BE2C (cell line): Measurements from ENCODE around the gene CAMTA1.

Experiments
- DNase-seq: peaks from one replicate; pipeline ENCODE4 v3.0.0-alpha.2; 2020
- H3K27me3 ChIP-seq: fragments of 250-450 bp; sonication (Bioruptor Pico); 2 replicates; pipeline ENCODE4 v1.5.1; 2020; ENCODE audit warnings: mild to moderate bottlenecking
- H3K36me3 ChIP-seq: fragments of 250-450 bp; sonication (Bioruptor Pico); 2 replicates; pipeline ENCODE4 v1.5.1; 2020; ENCODE audit warnings: mild to moderate bottlenecking
- H3K4me1 ChIP-seq: fragments of 250-450 bp; sonication (Bioruptor Pico); 2 replicates; pipeline ENCODE4 v1.5.1; 2020
- H3K4me3 ChIP-seq: 2 replicates; pipeline ENCODE4 v1.5.1; 2011; ENCODE audit warnings: low read depth, low read length
- H3K9me3 ChIP-seq: fragments of 250-450 bp; sonication (Bioruptor Pico); 2 replicates; pipeline ENCODE4 v1.5.1; 2020
- TF ChIP-seq, protein P1 (sequence below): IDR thresholded peaks from 2 replicates; pipeline ENCODE4 v1.5.1; 2012; ENCODE audit warnings: mild to moderate bottlenecking, low read depth, low read length

CAMTA1 gene

DNA sequence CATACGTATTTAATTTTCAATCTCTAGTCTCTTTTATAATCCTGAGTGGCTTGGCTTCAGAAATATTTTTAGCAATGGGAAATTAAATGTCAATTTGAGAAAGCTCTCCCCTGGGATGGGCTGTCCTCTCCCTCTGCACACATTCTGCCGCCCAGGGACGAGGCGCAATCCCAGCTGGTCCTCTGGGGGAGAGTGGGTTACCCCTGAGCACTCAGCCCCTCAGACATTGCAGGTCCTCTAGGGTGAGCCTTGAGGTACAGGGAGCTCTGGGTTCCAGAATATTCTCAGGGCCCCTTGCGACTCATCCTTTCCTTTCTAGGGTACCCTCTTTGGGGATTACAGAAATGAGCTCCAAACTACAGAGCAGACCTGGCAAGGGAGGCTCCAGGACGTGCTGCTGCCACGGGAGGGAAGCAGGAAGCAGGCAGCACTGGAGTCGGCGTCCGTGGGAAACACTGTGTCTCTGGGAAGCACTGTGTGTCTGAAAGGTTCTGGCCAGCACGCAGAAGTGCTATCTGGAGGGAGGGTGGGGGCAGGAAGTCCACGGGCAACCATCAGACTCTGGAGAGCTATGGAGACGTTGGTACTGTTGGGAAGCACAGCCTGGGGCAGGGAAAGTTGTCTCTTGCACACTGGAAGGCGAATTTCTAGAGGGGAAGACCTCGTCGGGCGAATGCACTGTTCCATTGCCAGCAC, 642.5 kb downstream of the CAMTA1 start:
- TF ChIP-seq, protein P1, sequence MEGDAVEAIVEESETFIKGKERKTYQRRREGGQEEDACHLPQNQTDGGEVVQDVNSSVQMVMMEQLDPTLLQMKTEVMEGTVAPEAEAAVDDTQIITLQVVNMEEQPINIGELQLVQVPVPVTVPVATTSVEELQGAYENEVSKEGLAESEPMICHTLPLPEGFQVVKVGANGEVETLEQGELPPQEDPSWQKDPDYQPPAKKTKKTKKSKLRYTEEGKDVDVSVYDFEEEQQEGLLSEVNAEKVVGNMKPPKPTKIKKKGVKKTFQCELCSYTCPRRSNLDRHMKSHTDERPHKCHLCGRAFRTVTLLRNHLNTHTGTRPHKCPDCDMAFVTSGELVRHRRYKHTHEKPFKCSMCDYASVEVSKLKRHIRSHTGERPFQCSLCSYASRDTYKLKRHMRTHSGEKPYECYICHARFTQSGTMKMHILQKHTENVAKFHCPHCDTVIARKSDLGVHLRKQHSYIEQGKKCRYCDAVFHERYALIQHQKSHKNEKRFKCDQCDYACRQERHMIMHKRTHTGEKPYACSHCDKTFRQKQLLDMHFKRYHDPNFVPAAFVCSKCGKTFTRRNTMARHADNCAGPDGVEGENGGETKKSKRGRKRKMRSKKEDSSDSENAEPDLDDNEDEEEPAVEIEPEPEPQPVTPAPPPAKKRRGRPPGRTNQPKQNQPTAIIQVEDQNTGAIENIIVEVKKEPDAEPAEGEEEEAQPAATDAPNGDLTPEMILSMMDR, result no peak
- Histone ChIP-seq H3K36me3 (no peaks in the 10 kb centered on the region), H3K4me1 (no peaks in the 10 kb centered on the region), H3K27me3 (no peaks in the 10 kb centered on the region), H3K4me3 (no peak overlapping the region), H3K9me3 (no peaks in the 10 kb centered on the region)
- no peak for DNase-seq

DNA sequence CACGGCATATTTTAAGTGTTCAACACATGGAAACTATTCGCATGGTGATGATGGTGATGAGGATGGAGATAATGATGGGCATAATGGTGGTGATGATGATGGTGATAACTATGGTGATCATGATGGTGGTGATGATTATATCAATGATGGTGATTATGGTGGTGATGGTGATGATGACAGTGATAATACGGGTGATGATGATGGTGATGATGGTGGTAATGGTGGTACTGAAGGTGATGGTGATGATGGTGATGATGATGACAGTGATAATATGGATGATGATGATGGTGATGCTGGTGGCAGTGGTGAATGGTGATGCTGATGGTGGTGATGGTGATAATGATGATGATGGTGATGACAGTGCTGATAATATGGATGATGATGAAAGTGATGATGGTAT, 644.0 kb downstream of the CAMTA1 start:
- Histone ChIP-seq H3K27me3 (no peaks in the 10 kb centered on the region), H3K4me1 (peaks cover 9% of the 10 kb centered on the region), H3K4me3 (no peak overlapping the region), H3K36me3 (no peaks in the 10 kb centered on the region), H3K9me3 (no peaks in the 10 kb centered on the region)
- DNase-seq, result no peak
- TF ChIP-seq, protein P1, result no peak

DNA sequence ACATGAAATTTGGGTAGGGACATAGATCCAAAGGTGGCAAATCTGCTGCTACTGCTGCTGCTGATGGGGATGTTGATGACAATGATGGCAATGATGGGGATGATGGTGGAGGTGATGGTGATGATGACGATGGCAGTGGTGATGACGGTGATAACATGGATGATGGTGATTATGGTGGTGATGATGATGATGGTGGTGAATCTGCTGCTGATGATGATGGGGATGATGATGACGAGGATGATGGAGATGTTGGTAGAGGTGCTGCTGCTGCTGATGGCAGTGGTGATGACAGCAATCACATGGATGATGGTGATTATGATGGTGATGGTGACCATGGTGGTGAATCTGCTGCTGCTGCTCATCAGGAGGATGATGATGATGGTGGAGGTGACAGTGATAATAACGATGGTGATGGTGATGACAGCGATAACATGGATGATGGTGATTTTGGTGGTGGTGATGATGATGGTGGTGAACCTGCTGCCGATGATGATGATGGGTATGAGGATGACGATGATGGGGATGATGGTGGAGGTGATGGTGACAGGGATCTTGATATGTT, 644.9 kb downstream of the CAMTA1 start:
- Histone ChIP-seq H3K27me3 (no peaks in the 10 kb centered on the region), H3K4me1 (peaks cover 9% of the 10 kb centered on the region), H3K9me3 (no peaks in the 10 kb centered on the region), H3K36me3 (no peaks in the 10 kb centered on the region), H3K4me3 (no peak overlapping the region)
- TF ChIP-seq, protein P1, result no peak
- DNase-seq, result no peak

DNA sequence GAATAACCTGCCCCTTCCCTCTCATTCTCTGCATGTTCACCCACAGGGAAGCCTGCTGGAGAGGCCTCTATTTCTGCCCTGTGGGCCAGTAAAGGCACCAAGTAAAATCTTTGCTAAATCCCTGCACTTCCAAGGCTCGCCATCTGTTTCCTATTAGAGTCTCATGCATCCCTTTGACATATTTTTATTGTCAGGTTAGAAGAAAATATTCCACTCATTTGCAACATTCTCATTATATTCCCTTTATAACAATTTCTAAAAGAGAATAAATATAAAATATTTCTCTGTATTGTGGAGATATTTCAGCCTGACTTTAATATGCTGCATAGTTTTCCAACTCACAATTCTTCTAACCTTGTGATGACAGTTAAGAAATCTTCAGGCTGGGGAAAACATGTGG, 645.4 kb downstream of the CAMTA1 start:
- no peak overlapping the region for H3K4me3 ChIP-seq
- DNase-seq, result no peak
- no peaks in the 10 kb centered on the region for H3K36me3 ChIP-seq
- H3K27me3 ChIP-seq, result no peaks in the 10 kb centered on the region
- no peaks in the 10 kb centered on the region for H3K9me3 ChIP-seq
- TF ChIP-seq, protein P1, result no peak
- peaks cover 9% of the 10 kb centered on the region for H3K4me1 ChIP-seq

DNA sequence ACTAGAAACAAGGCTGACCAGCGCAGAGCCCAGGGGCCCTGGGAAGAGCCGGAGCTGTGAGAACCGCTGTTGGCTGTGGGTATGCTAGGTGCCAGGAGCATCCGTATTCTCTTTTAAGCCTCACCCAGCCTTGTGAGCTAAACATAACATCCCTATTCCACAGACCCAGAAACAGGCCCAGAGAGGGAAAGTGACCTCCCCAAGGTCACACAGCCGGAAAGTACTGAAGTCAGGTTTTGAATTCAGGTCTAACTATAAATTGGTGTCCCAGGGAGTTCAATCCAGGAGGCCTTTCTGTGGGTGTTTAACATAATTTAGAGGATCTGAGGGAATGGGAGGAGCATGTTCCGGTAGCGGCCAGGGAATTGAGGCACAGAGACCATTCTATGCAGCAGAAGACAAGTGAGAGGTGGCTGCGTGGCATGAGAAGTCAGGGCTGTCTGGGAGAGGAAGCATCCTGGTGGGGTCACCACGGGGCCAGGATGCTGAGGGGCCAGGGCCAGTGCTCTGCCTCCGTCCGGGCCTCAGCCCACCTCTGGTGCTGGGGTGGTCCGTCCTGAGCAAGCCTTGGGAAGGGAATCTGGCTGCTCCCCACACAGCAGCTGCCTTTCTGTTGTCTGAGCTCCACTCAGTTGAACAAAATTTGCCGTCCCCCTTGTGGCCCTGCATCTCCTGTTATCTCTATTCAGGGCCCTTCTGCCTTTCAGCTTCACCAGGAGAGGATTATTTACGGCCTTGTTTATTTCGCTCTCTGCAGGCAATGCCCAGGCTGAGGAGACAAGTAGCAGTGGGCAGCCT, 647.0 kb downstream of the CAMTA1 start:
- H3K4me1 ChIP-seq, result peaks cover 9% of the 10 kb centered on the region
- H3K27me3 ChIP-seq, result no peaks in the 10 kb centered on the region
- H3K4me3 ChIP-seq, result no peak overlapping the region
- H3K9me3 ChIP-seq, result no peaks in the 10 kb centered on the region
- TF ChIP-seq, protein P1, result no peak
- no peaks in the 10 kb centered on the region for H3K36me3 ChIP-seq
- DNase-seq, result no peak

DNA sequence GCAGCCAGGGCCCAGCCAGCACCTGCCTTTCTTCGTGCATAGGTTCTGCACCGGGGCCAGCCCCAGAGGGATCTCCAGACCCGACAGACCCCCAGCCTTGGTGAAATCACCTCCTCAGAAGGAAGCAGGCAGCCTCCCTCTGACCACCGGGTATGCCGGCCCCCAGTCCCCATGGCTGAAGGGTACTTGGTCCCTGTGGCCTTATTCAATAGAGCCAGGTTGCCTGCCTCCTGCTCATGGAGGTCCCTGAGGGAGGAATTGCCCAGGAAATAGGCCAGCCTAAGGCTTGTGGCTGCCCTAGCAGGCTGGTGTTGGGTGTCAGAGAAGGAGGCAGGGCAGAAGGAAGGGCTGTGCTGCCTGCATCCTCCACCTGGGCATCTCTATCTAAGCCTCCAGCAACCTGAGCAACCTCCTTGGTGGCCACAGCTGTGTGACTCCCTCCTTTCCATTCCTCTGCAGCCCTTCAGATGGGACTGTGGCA, 647.7 kb downstream of the CAMTA1 start:
- TF ChIP-seq, protein P1, result no peak

More for the DNA sequence above, 647.7 kb downstream of the CAMTA1 start:
- Histone ChIP-seq H3K4me1 (peaks cover 9% of the 10 kb centered on the region), H3K4me3 (no peak overlapping the region), H3K9me3 (no peaks in the 10 kb centered on the region), H3K36me3 (no peaks in the 10 kb centered on the region), H3K27me3 (no peaks in the 10 kb centered on the region)
- no peak for DNase-seq
